Lung (tissue), 12 donors: ENCODE measurements around the gene SETX. TPM values are rescaled to one million over a fixed set of nuclear protein-coding genes. Genes with fewer than 3 reads are reported as not detected.

Experiments
- ATAC-seq: fragments of 200-7000 bp; cut with Tn5 transposase; one replicate; pipeline ENCODE4 v1.9.1; 2020; ENCODE audit warnings: moderate number of reproducible peaks; ENCODE audit not compliant: insufficient read depth, low FRiP score
- DNase-seq, 3 donors: peaks; one replicate each; pipeline ENCODE4 v3.0.0-alpha.2; 2013 to 2017
- H3K27ac ChIP-seq, 2 donors: one replicate each; pipeline ENCODE4 v1.5.1; 2013; ENCODE audit warnings: mild to moderate bottlenecking in 2 of 2, moderate library complexity in 2 of 2, control low read depth in 1 of 2, inconsistent platforms in 1 of 2, low read depth in 1 of 2, low read length in 1 of 2
- H3K27me3 ChIP-seq, 3 donors: one replicate each; pipeline ENCODE4 v1.5.1; 2013; ENCODE audit warnings: low read length in 2 of 3; ENCODE audit not compliant: control insufficient read depth in 3 of 3, insufficient read depth in 3 of 3
- H3K36me3 ChIP-seq, 4 donors: one replicate each; pipeline ENCODE4 v1.5.1; 2013; ENCODE audit warnings: low read length in 4 of 4, mild to moderate bottlenecking in 1 of 4, moderate library complexity in 1 of 4; ENCODE audit not compliant: control insufficient read depth in 4 of 4, insufficient read depth in 4 of 4
- H3K4me1 ChIP-seq, 5 donors: one replicate each; pipeline ENCODE4 v1.5.1; 2013; ENCODE audit warnings: low read length in 5 of 5, mild to moderate bottlenecking in 2 of 5, moderate library complexity in 1 of 5; ENCODE audit not compliant: control insufficient read depth in 5 of 5, insufficient read depth in 5 of 5
- H3K4me3 ChIP-seq: one replicate; pipeline ENCODE4 v1.5.1; 2013; ENCODE audit warnings: mild to moderate bottlenecking, control low read depth, moderate library complexity
- H3K9ac ChIP-seq, 2 donors: one replicate each; pipeline ENCODE4 v1.5.1; 2013; ENCODE audit warnings: low read length in 2 of 2, control low read depth in 1 of 2; ENCODE audit not compliant: insufficient read depth in 1 of 2
- H3K9me3 ChIP-seq, 4 donors: one replicate each; pipeline ENCODE4 v1.5.1; 2013; ENCODE audit warnings: low read length in 3 of 4, mild to moderate bottlenecking in 1 of 4, moderate library complexity in 1 of 4; ENCODE audit not compliant: control insufficient read depth in 4 of 4, insufficient read depth in 3 of 4
- WGBS, 2 donors: extraction: QIAGEN DNeasy Blood & Tissue Kit; methylation state at CpG; one replicate each; pipeline ENCODE4 v1.1.7; 2013; 5-methylcytosine and 5-hydroxymethylcytosine counted together
- polyA plus RNA-seq, 2 donors: library from polyadenylated mRNA; stranded (reverse); fragments of 200-250 nt; gene quantifications; one replicate each; pipeline ENCODE4 v1.2.1, GENCODE V29; 2013
- total RNA-seq, 2 donors: library from RNA; depleted of rRNA in 1 of 2; stranded (reverse); fragments of >200 nt in 1 of 2; gene quantifications; one replicate each; pipeline ENCODE4 v1.2.1, GENCODE V29; 2014 to 2021
- TF ChIP-seq, protein P1 (sequence below): IDR thresholded peaks from 2 replicates; pipeline ENCODE4 v1.5.1; 2012; ENCODE audit warnings: mild to moderate bottlenecking; ENCODE audit errors: control extremely low read depth, extremely low read depth
- donor health status: control.
- donor health status: control.
- donor health status: Bipolar disorder and iron deficiency.
- donor health status: healthy.
- donor health status: DM: yes; HTN: yes; CAD: no.

SETX gene
- total and polyA plus RNA-seq, 4 donors: 14.6 to 90.0 (median 34.2) TPM

DNA sequence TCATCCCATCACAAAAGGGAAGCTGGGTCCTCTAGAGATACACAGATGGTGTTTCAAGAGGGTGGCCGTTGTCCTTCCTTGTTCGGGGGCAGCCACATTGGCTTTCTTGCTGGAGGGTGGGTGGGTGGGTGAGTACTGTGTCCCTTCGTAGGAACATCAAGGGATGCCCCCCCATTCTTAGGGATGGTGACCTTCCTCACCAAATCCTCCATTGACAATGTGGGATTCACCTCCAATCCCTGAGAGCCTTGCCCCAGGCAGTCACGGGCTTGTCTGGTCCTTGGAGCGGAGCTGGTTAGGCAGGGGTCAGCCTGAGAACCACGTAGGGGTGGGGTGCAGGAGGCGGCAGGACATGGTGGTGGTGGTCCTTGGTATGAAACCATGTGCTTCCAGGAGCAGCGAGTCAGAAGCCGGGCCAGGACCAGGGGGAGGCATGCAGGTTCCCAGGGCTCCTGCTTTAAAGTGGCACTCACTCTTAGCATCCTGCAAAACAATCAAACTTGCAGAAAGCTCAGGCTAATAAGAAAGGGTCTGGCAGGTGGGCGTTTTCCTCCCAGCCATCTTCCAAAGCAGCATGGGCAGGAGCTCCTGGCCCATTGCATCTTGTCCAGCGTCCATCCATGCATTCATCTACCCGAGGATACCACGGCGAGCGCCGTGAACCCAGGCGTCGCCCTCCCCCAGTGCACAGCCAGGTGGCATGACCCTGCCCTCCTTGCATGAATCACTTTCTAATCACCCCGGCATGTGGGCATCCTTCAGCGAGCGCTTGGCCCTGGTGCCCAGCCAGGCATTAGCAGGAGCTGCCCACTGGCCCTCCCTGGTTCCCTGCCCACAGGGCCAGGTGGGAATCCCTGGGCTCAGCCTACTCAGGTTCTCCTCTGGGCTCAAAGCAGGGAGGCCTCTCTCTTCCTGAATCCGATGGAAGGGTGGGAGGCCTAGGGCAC is 116.5 kb downstream of the SETX start:
- Histone ChIP-seq H3K4me1 (peaks cover 0 to 14% (median 7%) of the 10 kb centered on the region in 5 donors), H3K27ac (no peak overlapping the region), H3K27me3 (peaks cover 0 to 12% (median 0%) of the 10 kb centered on the region in 3 donors), H3K36me3 (no peaks in the 10 kb centered on the region), H3K9me3 (no peaks in the 10 kb centered on the region), H3K9ac (no peak overlapping the region), H3K4me3 (no peak overlapping the region)
- TF ChIP-seq, protein P1, sequence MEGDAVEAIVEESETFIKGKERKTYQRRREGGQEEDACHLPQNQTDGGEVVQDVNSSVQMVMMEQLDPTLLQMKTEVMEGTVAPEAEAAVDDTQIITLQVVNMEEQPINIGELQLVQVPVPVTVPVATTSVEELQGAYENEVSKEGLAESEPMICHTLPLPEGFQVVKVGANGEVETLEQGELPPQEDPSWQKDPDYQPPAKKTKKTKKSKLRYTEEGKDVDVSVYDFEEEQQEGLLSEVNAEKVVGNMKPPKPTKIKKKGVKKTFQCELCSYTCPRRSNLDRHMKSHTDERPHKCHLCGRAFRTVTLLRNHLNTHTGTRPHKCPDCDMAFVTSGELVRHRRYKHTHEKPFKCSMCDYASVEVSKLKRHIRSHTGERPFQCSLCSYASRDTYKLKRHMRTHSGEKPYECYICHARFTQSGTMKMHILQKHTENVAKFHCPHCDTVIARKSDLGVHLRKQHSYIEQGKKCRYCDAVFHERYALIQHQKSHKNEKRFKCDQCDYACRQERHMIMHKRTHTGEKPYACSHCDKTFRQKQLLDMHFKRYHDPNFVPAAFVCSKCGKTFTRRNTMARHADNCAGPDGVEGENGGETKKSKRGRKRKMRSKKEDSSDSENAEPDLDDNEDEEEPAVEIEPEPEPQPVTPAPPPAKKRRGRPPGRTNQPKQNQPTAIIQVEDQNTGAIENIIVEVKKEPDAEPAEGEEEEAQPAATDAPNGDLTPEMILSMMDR: no peak
- DNase-seq (no peak), ATAC-seq (no peak)
- WGBS, 2 donors: 83 to 84% methylated on average over 22 of the region's 22 CpGs

GRCh38 chr9:132237481-132237880 is 117.3 kb downstream of the SETX start:
- no peak overlapping the region for H3K4me3 ChIP-seq
- H3K27me3 ChIP-seq: peaks cover 0 to 13% (median 0%) of the 10 kb centered on the region in 3 donors
- no peak overlapping the region for H3K27ac ChIP-seq
- ATAC-seq (no peak), DNase-seq (no peak)
- TF ChIP-seq, protein P1: no peak
- WGBS, 2 donors: 72 to 83% methylated on average over 9 of the region's 9 CpGs
- H3K36me3 ChIP-seq: no peaks in the 10 kb centered on the region
- H3K9me3 ChIP-seq: no peaks in the 10 kb centered on the region
- no peak overlapping the region for H3K9ac ChIP-seq
- peaks cover 0 to 10% (median 5%) of the 10 kb centered on the region in 5 donors for H3K4me1 ChIP-seq

- no peak overlapping the region for H3K4me3 ChIP-seq
- no peak overlapping the region for H3K27ac ChIP-seq
- H3K9ac ChIP-seq: no peak overlapping the region
- TF ChIP-seq, protein P1: no peak
- no peaks in the 10 kb centered on the region for H3K9me3 ChIP-seq
- ATAC-seq (no peak), DNase-seq (no peak)
- peaks cover 0 to 13% (median 0%) of the 10 kb centered on the region in 3 donors for H3K27me3 ChIP-seq
- H3K4me1 ChIP-seq: peaks cover 0 to 10% (median 5%) of the 10 kb centered on the region in 5 donors
- H3K36me3 ChIP-seq: no peaks in the 10 kb centered on the region
- WGBS, 2 donors: 45 to 63% methylated on average over 18 of the region's 18 CpGs
Observed at GRCh38 chr9:132236662-132237311, 118.0 kb downstream of the SETX start.
